Kidney (tissue), 14 donors: ENCODE data around the gene EPS8L2. TPM values are rescaled to one million over a fixed set of nuclear protein-coding genes. Genes with fewer than 3 reads are reported as not detected.

Source experiments
- DNase-seq, 5 donors: peaks; one replicate each; pipeline ENCODE4 v3.0.0-alpha.2; 2013 to 2020
- FAIRE-seq: peaks from 2 replicates; lab custom pipeline; 2012; peaks lifted over from hg19 to GRCh38; lab: Jason Lieb, UNC
- H3K27ac ChIP-seq, 2 donors: one replicate each; pipeline ENCODE4 v1.7.0; 2013; ENCODE audit warnings: low read depth in 2 of 2, low read length in 2 of 2, inconsistent platforms in 1 of 2
- H3K27me3 ChIP-seq: one replicate; pipeline ENCODE4 v1.7.1; 2013; ENCODE audit warnings: low read length, inconsistent platforms; ENCODE audit not compliant: control insufficient read depth, insufficient read depth
- H3K36me3 ChIP-seq, 3 donors: one replicate each; pipeline versions ENCODE4 v1.7.0 to v1.7.1; 2013; ENCODE audit warnings: low read length in 3 of 3, control low read depth in 1 of 3, inconsistent platforms in 1 of 3; ENCODE audit not compliant: insufficient read depth in 3 of 3, control insufficient read depth in 2 of 3
- H3K4me1 ChIP-seq, 3 donors: one replicate each; pipeline versions ENCODE4 v1.7.0 to v1.7.1; 2013; ENCODE audit warnings: low read length in 3 of 3, inconsistent platforms in 1 of 3, low read depth in 1 of 3; ENCODE audit not compliant: control insufficient read depth in 2 of 3, insufficient read depth in 2 of 3
- H3K4me3 ChIP-seq, 3 donors: one replicate each; pipeline versions ENCODE4 v1.7.0 to v1.8.1; 2013; ENCODE audit warnings: low read length in 3 of 3, control low read depth in 1 of 3, inconsistent platforms in 1 of 3
- H3K9ac ChIP-seq, 3 donors: one replicate each; pipeline versions ENCODE4 v1.7.0 to v1.7.1; 2013; ENCODE audit warnings: low read length in 3 of 3, control low read depth in 1 of 3, inconsistent platforms in 1 of 3
- H3K9me3 ChIP-seq, 3 donors: one replicate each; pipeline versions ENCODE4 v1.7.0 to v1.7.1; 2013; ENCODE audit warnings: low read length in 3 of 3, control low read depth in 1 of 3, inconsistent platforms in 1 of 3; ENCODE audit not compliant: control insufficient read depth in 2 of 3, insufficient read depth in 1 of 3
- CTCF ChIP-seq: IDR thresholded peaks from 3 replicates; pipeline ENCODE4 v1.5.1; 2012; ENCODE audit warnings: mild to moderate bottlenecking, moderate library complexity, borderline replicate concordance; ENCODE audit not compliant: insufficient read depth; ENCODE audit errors: extremely low read depth
- intact Hi-C: fragments of 100-400 bp; cut with DNase I; formaldehyde crosslinking; loops from one replicate; pipeline ENCODE4 v1.11.1; 2022
- polyA plus RNA-seq: library from polyadenylated mRNA; stranded (reverse); fragments of 350-450 nt; fragmentation: Illumina TruSeq; extraction: RNeasy Lipid Tissue Mini Kit (QIAGEN cat#74804); gene quantifications from one replicate; pipeline ENCODE4 v1.2.3, GENCODE V29; 2014; ENCODE audit warnings: low read depth, low replicate concordance; ENCODE audit not compliant: insufficient read depth
- total RNA-seq: library from RNA; stranded (reverse); fragmentation: NEBNext Ultra II Directional; extraction: Animal tissue kit (Norgen Biotek cat#: 25700); gene quantifications from one replicate; pipeline ENCODE4 v1.2.1, GENCODE V29; 2021
- donor health status: control.
- donor health status: control.
- donor health status: control.
- donor health status: control.
- donor health status: control.
- donor health status: DM: yes; HTN: yes; CAD: no.
- donor health status: Normal renal cell carcinoma (clear cell type).

The EPS8L2 gene
- total and polyA plus RNA-seq, 2 donors from 2014 or later: 199 to 287 TPM

- H3K4me1 ChIP-seq: peaks cover 0 to 2% (median 0%) of the 10 kb centered on the region in 3 donors
- H3K9me3 ChIP-seq: no peaks in the 10 kb centered on the region
- peaks cover 2 to 30% (median 22%) of the 10 kb centered on the region in 3 donors for H3K36me3 ChIP-seq
- no peak overlapping the region for H3K4me3 ChIP-seq
- no peak overlapping the region for H3K27ac ChIP-seq
- no peak for TF ChIP-seq CTCF
- FAIRE-seq: no peak
- H3K9ac ChIP-seq: no peak overlapping the region
- no peaks in the 10 kb centered on the region for H3K27me3 ChIP-seq
- intact Hi-C loops: no loop called here
- DNase-seq: no peak
Measured at GRCh38 chr11:678297-678696, 27.7 kb upstream of the EPS8L2 start.

GRCh38 chr11:679271-680207, 26.5 kb upstream of the EPS8L2 start:
- Histone ChIP-seq H3K4me1 (peaks cover 0 to 2% (median 0%) of the 10 kb centered on the region in 3 donors), H3K27me3 (no peaks in the 10 kb centered on the region), H3K9me3 (no peaks in the 10 kb centered on the region), H3K36me3 (peaks cover 0 to 21% (median 18%) of the 10 kb centered on the region in 3 donors), H3K27ac (no peak overlapping the region), H3K9ac (no peak overlapping the region), H3K4me3 (no peak overlapping the region)
- DNase-seq (no peak), FAIRE-seq (no peak)
- intact Hi-C loops: no loop called here
- TF ChIP-seq CTCF: no peak

GRCh38 chr11:680476-680875, 25.6 kb upstream of the EPS8L2 start:
- no peak for DNase-seq
- no peak for TF ChIP-seq CTCF

More at GRCh38 chr11:680476-680875, 25.6 kb upstream of the EPS8L2 start:
- Histone ChIP-seq H3K27ac (no peak overlapping the region), H3K4me1 (peaks cover 0 to 2% (median 0%) of the 10 kb centered on the region in 3 donors), H3K9ac (no peak overlapping the region), H3K27me3 (no peaks in the 10 kb centered on the region), H3K4me3 (no peak overlapping the region), H3K36me3 (peaks cover 0 to 24% (median 16%) of the 10 kb centered on the region in 3 donors), H3K9me3 (no peaks in the 10 kb centered on the region)
- FAIRE-seq: no peak
- intact Hi-C loops: no loop called here
